Lung (tissue), 12 donors: ENCODE results near the gene PDE4C. TPM values are rescaled to one million over a fixed set of nuclear protein-coding genes. Genes with fewer than 3 reads are reported as not detected.

Source experiments
- ATAC-seq: fragments of 200-7000 bp; cut with Tn5 transposase; one replicate; pipeline ENCODE4 v1.9.1; 2020; ENCODE audit warnings: moderate number of reproducible peaks; ENCODE audit not compliant: insufficient read depth, low FRiP score
- DNase-seq, 3 donors: peaks; one replicate each; pipeline ENCODE4 v3.0.0-alpha.2; 2013 to 2017
- H3K27ac ChIP-seq, 2 donors: one replicate each; pipeline ENCODE4 v1.5.1; 2013; ENCODE audit warnings: mild to moderate bottlenecking in 2 of 2, moderate library complexity in 2 of 2, control low read depth in 1 of 2, inconsistent platforms in 1 of 2, low read depth in 1 of 2, low read length in 1 of 2
- H3K27me3 ChIP-seq, 3 donors: one replicate each; pipeline ENCODE4 v1.5.1; 2013; ENCODE audit warnings: low read length in 2 of 3; ENCODE audit not compliant: control insufficient read depth in 3 of 3, insufficient read depth in 3 of 3
- H3K36me3 ChIP-seq, 4 donors: one replicate each; pipeline ENCODE4 v1.5.1; 2013; ENCODE audit warnings: low read length in 4 of 4, mild to moderate bottlenecking in 1 of 4, moderate library complexity in 1 of 4; ENCODE audit not compliant: control insufficient read depth in 4 of 4, insufficient read depth in 4 of 4
- H3K4me1 ChIP-seq, 5 donors: one replicate each; pipeline ENCODE4 v1.5.1; 2013; ENCODE audit warnings: low read length in 5 of 5, mild to moderate bottlenecking in 2 of 5, moderate library complexity in 1 of 5; ENCODE audit not compliant: control insufficient read depth in 5 of 5, insufficient read depth in 5 of 5
- H3K4me3 ChIP-seq: one replicate; pipeline ENCODE4 v1.5.1; 2013; ENCODE audit warnings: mild to moderate bottlenecking, control low read depth, moderate library complexity
- H3K9ac ChIP-seq, 2 donors: one replicate each; pipeline ENCODE4 v1.5.1; 2013; ENCODE audit warnings: low read length in 2 of 2, control low read depth in 1 of 2; ENCODE audit not compliant: insufficient read depth in 1 of 2
- H3K9me3 ChIP-seq, 4 donors: one replicate each; pipeline ENCODE4 v1.5.1; 2013; ENCODE audit warnings: low read length in 3 of 4, mild to moderate bottlenecking in 1 of 4, moderate library complexity in 1 of 4; ENCODE audit not compliant: control insufficient read depth in 4 of 4, insufficient read depth in 3 of 4
- WGBS, 2 donors: extraction: QIAGEN DNeasy Blood & Tissue Kit; methylation state at CpG; one replicate each; pipeline ENCODE4 v1.1.7; 2013; 5-methylcytosine and 5-hydroxymethylcytosine counted together
- polyA plus RNA-seq, 2 donors: library from polyadenylated mRNA; stranded (reverse); fragments of 200-250 nt; gene quantifications; one replicate each; pipeline ENCODE4 v1.2.1, GENCODE V29; 2013
- total RNA-seq, 2 donors: library from RNA; depleted of rRNA in 1 of 2; stranded (reverse); fragments of >200 nt in 1 of 2; gene quantifications; one replicate each; pipeline ENCODE4 v1.2.1, GENCODE V29; 2014 to 2021
- TF ChIP-seq, protein P1 (sequence below): IDR thresholded peaks from 2 replicates; pipeline ENCODE4 v1.5.1; 2012; ENCODE audit warnings: mild to moderate bottlenecking; ENCODE audit errors: control extremely low read depth, extremely low read depth
- donor health status: control.
- donor health status: control.
- donor health status: Bipolar disorder and iron deficiency.
- donor health status: healthy.
- donor health status: DM: yes; HTN: yes; CAD: no.

The PDE4C gene
- total and polyA plus RNA-seq, 4 donors = 0.32 to 32.4 (median 4.2) TPM

DNA sequence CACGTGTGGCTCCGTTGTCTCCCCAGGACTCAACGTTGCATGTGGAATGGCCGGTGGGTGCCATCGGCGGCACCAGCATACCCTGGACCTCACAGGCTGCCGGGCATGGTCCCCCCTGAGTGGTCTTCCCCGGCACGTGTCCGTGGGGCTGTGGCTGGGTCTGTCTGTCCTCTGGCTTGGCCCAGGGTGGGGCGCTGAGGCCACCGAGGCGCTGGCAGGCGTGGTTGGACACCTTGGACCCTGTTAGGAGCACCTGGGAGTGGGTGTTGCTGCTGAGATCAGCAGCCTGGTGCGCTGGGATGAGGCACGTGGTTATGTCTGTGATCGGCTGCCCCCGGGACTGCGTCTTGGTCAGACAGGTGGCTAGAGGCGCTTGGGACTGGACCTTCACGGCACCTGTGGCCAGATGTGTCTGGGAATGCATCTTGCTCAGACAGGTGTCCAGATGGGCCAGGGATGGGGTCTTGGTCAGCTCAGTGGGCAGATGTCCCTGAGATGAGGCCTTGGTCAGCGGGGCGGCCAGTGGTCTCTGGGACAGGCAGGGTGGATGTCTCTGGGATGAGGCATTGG, 38.8 kb upstream of the PDE4C start:
- no peaks in the 10 kb centered on the region for H3K27me3 ChIP-seq
- peaks cover 0 to 39% (median 10%) of the 10 kb centered on the region in 4 donors for H3K36me3 ChIP-seq
- TF ChIP-seq, protein P1, sequence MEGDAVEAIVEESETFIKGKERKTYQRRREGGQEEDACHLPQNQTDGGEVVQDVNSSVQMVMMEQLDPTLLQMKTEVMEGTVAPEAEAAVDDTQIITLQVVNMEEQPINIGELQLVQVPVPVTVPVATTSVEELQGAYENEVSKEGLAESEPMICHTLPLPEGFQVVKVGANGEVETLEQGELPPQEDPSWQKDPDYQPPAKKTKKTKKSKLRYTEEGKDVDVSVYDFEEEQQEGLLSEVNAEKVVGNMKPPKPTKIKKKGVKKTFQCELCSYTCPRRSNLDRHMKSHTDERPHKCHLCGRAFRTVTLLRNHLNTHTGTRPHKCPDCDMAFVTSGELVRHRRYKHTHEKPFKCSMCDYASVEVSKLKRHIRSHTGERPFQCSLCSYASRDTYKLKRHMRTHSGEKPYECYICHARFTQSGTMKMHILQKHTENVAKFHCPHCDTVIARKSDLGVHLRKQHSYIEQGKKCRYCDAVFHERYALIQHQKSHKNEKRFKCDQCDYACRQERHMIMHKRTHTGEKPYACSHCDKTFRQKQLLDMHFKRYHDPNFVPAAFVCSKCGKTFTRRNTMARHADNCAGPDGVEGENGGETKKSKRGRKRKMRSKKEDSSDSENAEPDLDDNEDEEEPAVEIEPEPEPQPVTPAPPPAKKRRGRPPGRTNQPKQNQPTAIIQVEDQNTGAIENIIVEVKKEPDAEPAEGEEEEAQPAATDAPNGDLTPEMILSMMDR = no peak
- H3K9ac ChIP-seq = no peak overlapping the region
- no peak for ATAC-seq
- no peaks in the 10 kb centered on the region for H3K4me1 ChIP-seq
- no peaks in the 10 kb centered on the region for H3K9me3 ChIP-seq
- no peak overlapping the region for H3K4me3 ChIP-seq
- H3K27ac ChIP-seq = no peak overlapping the region
- no peak for DNase-seq
- 94 to 98% methylated on average over 23 of the region's 23 CpGs for WGBS, 2 donors

DNA sequence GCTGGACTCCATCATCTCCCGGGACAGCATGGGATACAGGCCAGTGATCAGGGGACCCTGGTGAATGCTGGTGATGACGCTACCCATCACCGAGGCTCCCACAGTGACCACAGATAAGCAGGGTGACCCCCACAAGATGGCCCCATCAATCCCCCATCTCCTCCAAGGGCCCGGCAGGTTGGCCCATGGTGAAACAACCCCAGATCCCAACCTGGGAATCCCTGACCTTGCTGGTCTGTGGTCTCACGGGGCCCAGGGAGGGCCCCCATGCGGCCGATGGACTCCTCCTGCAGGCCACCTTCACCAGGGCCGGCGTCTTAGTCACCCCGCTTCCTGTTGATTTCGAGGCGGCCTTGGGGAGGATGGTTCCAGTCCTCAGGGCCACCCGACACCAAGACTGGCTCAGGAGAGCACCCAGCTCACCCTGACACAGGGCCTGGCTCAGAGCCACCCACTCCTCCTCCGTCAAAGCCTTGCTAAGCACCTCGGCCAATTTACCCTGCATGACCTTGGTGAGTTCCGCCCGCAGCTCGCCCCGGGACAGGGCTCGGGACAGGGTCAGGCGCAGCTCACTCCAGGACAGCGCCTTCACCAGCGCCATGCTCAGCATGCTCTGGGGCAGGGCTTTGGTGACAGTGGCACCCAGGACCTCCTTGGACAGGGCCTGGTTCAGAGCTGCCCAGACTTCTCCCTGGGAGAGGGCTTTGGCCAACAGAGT, 38.1 kb upstream of the PDE4C start:
- H3K4me3 ChIP-seq = no peak overlapping the region
- H3K9me3 ChIP-seq = no peaks in the 10 kb centered on the region
- DNase-seq = no peak
- WGBS, 2 donors = 92 to 94% methylated on average over 23 of the region's 23 CpGs
- TF ChIP-seq, protein P1 = no peak
- H3K9ac ChIP-seq = no peak overlapping the region
- H3K4me1 ChIP-seq = no peaks in the 10 kb centered on the region
- H3K27ac ChIP-seq = no peak overlapping the region
- ATAC-seq = no peak
- no peaks in the 10 kb centered on the region for H3K27me3 ChIP-seq
- H3K36me3 ChIP-seq = peaks cover 0 to 38% (median 10%) of the 10 kb centered on the region in 4 donors

DNA sequence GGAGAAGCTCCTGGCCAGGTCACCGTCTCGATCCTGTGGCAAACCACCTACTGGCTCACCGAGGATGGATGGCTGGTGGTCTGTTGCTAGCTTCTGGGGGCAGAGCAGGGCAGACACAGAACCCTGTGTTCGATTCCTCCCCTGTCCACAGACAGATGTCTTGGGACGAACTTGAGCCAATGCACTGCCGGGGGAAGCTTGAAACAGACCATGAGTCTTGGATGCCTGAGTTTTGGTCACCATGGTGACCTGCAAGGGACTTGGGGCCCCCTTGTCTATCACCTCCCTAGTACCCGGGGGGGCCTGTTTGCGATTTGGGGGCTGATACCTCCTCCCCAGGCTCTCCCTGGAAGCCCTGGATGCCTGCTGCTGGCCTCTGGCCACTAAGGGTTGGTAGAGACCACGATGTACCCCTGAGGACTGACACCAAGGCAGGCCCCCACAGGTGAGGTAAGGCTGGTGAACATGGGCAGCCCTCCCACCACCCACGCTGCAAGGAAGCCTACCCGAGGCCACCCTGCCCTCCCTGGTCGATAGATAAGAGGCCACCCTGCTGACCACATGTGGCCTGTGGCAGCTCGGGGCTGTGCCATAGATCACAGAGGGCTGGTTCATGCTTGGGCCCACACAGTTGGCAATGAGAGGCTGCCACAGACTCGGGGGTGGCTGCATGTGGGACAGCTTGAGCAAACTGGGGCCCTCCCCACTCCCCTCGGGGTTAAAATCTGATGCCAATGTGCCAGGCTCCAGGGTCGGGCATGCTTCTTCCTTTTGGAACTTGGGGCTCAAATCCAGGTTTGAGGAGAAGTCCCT, 37.3 kb upstream of the PDE4C start:
- no peaks in the 10 kb centered on the region for H3K4me1 ChIP-seq
- no peaks in the 10 kb centered on the region for H3K9me3 ChIP-seq
- no peak overlapping the region for H3K9ac ChIP-seq
- no peak for ATAC-seq
- peaks cover 0 to 41% (median 10%) of the 10 kb centered on the region in 4 donors for H3K36me3 ChIP-seq
- H3K27me3 ChIP-seq = no peaks in the 10 kb centered on the region
- H3K27ac ChIP-seq = no peak overlapping the region
- 87 to 89% methylated on average over 16 of the region's 16 CpGs for WGBS, 2 donors
- H3K4me3 ChIP-seq = no peak overlapping the region
- TF ChIP-seq, protein P1 = no peak
- DNase-seq = no peak
